HG03025 (cell line): ENCODE data around the gene OBP2A.
"Not testable (repeated sequence)": the region's sequence is repeated elsewhere in the genome, so short reads cannot be mapped to it uniquely, and the experiment has no call there.

ENCODE experiments used
- ATAC-seq: cut with Tn5 transposase; IDR thresholded peaks from one replicate; pipeline ENCODE4 v1.9.1; 2021; ENCODE audit warnings: mild to moderate bottlenecking, moderate library complexity; ENCODE audit not compliant: unreplicated experiment, low FRiP score

The OBP2A gene, protein sequence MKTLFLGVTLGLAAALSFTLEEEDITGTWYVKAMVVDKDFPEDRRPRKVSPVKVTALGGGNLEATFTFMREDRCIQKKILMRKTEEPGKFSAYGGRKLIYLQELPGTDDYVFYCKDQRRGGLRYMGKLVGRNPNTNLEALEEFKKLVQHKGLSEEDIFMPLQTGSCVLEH

DNA sequence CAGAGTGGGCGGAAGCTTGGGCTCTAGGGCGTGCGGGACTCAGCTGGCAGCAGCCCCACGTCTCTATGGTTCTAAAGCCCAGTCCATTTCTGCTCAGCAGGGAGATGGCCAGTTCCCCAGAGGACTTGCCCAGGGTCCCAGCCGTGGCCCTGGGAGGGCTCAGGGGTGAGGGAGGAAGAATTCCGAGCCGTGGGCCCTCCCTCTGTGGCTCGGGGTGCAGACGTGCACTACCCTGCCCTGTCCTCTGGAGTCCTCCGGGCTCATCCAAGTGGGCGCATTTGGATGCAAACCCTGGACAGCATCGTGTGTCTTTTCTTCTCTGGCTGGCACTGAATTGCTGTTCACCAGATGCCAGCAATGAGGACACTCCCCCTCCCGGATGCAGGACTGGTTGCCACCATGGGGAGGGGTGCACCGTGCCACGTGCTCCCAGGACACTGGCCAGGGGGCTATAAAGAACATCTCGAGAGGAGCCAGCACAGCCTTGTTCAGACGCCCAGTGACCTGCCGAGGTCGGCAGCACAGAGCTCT, at the start of gene OBP2A:
Gene OBP2A (plus strand): TSS at position 481 of the 531 bp plus-strand sequence. CDS start 55 bp downstream, outside the sequence.
- ATAC-seq: not testable (repeated sequence)

DNA sequence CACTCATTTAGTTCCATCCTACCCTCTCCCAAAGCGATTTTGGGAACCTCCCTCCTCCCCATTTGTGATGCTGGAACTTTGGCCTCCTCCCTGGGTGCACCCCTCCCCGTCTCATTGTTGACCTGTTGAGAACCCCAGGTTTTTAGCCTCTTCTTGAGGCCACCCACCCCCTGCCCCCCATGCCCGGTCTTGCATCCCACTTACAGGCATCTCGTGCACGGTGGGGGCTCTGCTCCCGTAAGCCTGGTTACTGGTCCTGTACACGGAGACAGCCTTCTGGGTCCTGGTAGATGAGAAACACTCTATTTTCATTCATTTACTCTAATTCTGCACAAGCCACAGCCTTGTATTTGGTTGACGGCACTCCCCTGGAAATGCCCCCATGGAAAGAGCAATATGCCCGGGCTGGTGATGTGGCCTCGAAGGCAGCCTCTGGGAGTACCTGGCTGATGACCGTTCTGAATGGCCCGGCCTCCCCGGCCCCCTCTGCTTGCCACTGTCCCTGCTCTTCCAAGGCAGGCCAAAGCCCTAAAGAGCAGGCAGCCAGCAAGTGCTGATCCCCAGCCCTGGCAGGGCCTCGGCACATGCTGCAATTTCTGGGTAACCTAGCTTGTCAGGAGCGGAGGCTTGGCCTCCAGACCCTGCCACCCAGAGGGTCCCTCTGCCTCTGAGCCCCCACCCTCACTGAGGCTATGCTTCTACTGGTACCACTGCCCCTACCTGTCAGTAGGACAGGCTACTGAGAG, 47.4 kb upstream of the OBP2A start:
- ATAC-seq: no peak

DNA sequence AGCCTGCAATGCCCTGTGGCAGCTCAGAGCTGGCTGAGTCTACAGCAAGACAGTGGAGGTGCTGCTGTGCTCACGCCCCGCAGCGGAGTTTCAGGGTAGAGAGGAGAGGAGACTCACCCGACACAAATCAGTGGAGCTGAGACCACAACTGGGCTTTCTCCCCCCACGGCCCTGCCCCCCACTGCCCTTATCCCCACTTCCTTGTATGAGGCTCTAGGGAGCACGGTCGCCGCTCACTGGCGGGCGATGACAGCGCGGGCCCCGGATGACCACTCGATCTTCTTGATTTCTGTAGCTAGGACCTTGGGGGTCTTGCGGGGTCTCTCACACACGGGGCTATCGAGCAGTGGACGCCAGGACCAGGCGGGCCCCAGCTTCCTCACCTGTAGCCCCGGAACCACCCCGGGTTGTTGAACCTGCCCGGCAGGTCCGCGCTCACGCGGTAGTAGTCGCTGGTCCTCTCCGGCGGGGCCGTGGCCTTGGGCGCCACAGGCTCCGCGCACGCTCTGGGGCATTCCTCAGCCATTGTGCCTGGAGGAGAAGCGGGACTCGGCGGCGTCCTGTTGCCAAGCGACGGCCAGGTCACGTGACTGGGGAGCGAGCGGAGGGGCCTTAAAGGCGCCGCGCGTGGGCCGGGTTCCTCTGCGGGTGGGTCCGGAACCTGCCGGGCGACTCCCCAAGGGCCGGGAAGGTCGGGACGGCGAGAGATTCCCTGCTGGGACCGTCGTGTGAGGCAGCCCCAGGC, 46.4 kb upstream of the OBP2A start:
- ATAC-seq: no peak

DNA sequence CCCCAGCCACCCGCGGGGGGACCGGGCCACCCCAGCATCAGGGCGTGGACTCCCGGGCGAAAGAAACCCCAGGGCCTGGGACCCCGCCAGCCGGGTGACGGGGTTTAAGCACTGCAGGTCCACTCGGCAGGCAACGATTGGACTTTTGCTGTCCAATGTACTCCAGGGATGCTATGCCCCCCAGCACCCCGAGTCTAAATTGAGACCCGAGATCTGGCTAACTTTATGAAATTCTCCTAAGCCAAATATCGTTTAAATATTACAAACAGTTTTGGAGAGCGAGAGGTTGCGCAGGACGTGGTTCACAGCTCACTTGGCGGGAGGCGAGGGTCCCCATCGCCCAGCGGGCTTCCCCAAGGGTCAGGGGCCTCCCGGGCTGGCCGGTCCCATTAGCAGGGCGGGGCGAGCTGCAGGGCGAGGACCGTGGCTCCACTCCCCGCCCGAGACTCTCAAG, 45.8 kb upstream of the OBP2A start:
- ATAC-seq: no peak

DNA sequence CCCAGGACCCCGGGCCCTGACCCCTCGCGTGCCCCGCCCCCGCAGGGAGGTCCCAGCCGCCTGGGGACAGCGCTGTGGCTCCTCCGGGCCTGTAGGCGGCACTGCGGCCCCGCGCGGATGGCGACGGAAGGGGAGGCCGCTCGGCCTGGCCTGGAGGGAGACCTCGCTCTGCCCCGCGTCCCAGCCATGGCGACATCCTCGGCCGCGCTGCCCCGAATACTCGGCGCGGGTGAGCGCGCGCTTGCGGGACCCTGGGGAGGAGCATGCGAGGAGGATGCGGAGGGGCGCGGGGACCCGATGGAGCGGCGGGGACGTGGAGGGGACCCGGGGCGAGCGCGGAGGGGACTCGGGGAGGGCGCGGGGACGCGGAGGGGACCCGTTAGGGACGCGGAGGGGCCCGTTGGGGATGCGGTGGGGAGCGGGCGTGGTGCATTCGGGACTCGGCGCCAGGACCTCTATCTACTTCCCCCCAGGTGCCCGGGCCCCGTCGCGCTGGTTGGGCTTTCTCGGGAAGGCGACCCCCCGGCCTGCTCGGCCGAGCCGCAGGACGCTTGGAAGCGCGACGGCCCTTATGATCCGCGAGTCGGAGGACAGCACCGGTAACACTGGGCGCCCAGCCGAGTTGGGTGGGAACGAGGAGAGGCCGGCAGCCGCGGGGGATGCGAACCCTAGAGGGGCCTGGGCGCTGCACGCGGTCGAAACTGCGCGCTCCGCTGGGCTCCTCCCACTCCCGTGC, 45.2 kb upstream of the OBP2A start, which contains the start of gene MRPS2:
Gene MRPS2 (plus strand): TSS at position 158 of the 736 bp plus-strand sequence. CDS start 29 bp downstream, at position 187.
- peak; percentile 68 for ATAC-seq

DNA sequence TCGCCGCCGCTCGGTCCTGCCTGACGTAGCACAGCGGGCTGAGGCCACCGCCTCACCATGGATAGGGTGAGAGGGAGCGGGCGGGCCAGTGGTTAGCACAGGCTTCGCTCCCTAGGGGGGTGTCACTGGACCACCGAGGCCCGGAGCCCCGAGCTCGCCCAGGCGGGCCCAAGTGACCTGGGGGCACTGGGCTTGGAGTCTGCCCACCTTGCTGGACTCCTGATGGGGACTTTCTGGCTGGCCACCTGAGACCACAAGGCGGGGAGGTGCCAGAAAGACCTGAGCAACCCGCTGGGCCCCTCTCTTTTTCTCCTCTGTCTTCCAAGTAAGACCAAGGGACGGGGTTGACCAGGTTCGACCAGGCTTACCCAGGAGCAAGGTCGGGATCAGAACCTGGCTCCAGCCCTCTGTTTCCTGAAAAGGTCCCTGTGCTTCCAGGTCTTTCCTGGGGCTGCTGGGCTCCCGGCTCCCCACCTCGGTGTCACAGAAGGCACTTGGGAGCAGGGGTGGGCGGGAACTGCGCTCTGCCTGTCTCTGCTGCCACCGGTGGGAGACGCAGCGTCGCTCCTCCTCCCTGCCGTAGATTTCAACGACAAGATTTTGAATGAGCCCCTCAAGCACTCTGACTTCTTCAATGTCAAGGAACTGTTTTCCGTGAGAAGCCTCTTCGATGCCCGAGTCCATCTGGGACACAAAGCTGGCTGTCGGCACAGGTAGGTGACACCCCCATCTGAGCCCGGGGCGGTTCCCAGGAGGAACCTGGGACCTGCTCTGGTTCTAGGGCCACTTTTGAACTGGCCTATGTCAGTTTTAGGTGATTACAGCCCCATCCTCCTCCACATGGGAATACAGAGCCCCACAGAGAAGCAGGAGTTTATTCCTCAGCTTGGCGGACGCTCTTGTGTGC, 44.4 kb upstream of the OBP2A start:
- no peak for ATAC-seq

DNA sequence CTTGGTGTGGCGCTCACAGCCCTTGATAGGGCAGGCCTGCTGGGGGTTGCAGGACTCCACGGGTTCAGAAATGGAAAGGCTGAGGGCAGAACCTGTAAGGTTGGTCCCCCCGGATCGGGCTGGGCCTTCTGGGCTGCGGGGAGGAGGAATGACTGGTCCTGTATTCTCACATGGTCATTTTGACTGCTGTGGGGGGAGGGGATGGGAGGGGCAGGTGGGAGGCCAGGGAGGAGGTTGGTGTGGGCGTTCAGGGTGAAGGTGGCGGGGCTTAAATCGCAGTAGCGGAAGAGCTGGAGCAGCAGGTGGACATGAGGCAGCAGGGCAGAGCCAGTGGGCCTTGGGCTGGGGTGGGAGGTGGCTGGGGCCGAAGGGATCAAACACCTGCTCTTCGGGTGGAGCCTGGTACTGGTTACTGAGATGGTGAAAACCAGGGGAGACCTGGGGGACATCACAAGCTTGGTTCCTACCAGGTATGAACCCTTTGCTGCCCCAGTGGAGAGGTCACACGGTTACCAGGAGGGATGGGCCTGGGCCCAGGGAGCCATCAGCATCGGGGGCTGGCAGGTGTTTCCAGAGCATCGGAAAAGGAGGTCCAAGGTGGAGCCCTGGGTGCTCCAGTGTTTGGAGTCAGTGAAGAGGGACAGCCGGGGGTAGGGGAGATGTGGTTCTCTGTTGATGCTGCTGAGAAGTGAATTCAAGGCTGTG, 43.6 kb upstream of the OBP2A start:
- ATAC-seq: no peak

DNA sequence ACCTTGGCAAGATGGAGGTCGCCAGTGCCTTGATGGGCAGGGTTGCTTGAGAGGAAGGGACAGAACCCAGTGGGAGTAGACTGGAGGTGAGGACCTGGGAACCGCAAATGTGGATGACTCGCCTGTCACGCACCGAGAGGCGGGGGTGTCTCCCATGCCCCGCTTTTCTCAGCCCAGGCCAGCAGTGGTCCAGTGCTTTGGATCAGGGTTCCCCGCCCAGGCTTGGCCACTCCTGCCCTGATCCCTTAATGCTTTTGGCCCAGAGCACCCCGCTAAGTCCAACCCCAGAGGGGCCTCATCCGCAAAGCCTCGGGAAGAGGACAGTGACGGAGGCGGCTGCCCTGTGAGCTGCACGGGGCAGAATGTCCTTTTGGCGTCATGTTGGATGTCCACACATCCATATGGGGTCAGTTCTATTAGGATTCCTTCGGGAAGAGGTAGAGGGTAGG, 43.0 kb upstream of the OBP2A start:
- ATAC-seq: no peak

DNA sequence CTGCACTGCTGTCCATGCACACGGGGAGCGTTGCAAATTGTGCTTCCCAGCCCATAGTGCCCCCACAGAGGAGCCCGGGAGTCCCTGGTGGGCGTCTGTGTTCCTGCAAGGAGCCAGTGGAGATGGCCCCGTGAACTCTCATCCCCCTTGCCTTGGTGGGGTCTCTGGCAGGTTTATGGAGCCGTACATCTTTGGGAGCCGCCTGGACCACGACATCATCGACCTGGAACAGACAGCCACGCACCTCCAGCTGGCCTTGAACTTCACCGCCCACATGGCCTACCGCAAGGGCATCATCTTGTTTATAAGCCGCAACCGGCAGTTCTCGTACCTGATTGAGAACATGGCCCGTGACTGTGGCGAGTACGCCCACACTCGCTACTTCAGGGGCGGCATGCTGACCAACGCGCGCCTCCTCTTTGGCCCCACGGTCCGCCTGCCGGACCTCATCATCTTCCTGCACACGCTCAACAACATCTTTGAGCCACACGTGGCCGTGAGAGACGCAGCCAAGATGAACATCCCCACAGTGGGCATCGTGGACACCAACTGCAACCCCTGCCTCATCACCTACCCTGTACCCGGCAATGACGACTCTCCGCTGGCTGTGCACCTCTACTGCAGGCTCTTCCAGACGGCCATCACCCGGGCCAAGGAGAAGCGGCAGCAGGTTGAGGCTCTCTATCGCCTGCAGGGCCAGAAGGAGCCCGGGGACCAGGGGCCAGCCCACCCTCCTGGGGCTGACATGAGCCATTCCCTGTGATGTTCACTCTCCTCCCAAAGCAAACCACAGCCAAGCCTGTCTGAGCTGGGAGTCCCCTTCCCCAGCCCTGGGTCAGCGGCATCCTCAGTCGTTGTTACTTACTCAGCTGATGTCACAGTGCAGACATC, 42.3 kb upstream of the OBP2A start:
- ATAC-seq: no peak

DNA sequence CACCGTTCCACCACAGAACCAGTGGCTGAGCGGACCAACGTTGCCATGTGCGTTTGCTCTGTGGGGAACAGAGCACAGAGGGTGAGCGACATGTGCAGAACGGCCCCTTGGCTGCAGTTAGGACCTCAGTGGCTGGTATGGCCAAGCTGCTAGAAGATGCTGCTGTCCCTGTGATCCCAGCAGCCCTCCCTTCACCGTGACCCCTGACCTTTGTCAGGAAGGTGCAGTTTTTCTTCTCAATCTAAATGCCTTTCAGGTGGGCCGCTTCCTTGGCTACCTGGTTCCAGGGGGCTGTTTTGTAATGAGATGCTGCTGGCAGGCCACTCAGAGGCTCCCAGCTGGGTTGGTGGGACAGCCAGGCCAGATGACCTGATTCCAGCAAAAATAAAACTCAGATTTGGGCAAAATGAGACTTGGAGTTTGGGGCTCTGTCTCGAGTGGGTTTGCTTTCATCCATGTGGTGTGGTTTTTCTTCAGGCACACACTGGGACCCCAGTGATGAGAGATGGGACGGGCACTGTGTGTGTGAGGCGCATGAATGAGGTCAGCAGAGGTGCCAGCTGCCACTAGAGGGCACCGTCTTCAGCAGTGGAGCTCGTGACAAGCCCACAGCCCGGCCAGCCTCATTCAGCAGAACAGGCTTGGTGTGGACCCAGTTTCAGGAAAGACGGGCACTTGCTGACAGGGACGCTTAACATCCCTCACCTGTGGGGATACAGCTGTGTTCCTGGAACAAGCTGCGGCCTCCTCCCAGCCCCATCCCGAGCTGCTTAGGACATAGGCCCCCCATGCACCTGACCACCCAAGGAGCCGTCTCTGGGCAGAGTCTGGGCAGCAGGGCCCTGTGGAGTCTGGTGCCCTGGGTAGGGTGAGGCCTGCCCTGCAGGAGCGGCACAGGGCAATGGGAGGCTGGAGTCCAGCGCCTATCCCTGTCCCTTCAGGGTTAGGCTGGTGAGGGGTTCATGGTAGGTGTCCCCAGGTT, 41.4 kb upstream of the OBP2A start:
- no peak for ATAC-seq

DNA sequence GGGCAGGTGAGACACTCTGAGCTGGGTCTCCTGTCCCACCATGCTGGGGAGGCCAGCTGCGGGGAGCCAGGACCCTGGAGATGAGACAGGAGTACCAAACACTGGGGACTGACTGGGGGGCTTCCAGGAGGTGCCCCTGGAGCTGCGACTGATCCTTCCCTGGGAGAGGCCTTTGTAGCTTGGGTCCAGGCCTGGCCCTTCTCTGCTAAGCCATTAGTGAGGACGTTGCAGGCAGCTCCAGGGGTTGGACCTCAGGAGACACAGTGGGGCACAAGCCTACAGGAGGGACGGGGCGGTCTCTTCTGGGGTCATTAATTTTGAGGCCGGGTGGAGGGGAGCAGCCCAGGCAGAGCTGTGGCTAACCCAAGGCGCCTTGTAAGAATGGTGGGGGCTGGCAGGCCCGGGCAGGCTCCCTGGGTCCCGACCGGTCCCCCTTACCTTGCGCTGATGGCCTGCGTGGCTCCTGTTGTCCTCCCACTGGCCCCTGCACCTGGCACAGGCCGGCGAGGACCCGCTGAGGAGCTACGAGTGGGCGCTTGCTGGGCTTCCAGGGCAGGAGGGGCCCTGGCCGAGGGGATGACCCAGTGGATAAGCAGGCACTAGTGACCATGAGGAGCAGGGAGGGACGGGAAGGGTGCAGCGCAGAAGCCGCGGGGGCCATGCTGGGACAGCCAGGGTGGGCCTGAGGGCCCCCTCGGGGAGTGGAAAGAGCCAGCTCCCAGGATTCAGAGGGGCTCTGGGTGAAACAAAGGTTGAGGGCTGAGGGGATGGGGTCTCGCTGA, 40.3 kb upstream of the OBP2A start:
- no peak for ATAC-seq

DNA sequence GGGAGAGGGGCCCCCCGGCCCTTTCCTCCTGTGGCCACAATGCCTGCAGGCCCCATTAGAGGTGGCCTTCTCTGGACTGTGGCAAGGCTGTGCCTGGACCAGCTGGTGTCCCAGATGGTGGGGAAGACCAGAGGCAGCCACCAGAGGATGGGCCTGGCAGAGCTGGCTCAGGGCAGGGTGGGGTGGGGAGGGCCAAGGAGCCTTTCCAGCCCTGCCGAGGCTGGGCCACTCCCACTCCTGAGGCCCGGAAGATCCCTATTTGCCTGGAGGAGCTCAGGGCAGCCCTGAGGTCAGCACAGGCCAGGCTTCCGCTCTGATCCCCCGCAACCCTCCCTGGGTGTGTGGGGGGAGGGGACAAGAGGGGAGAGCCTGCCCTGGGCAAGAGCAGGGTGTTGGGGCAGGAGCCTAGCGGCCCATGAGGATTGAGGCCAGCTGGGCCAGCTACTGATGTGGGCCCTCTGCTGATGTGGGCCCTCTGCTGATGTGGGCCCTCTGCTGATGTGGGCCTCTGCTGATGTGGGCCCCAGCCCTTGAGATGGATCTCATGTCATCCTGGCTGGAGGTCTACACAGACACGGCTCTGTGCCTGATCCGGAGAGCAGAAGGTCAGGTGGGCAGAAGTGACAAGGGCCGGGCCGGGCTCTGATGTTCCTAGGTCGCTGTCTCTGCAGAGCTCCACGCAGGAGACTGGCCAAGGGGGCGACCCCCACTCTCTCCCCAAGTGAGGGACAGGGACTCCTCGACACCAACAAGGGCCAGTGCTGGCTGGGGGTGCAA, 39.4 kb upstream of the OBP2A start:
- no peak for ATAC-seq

DNA sequence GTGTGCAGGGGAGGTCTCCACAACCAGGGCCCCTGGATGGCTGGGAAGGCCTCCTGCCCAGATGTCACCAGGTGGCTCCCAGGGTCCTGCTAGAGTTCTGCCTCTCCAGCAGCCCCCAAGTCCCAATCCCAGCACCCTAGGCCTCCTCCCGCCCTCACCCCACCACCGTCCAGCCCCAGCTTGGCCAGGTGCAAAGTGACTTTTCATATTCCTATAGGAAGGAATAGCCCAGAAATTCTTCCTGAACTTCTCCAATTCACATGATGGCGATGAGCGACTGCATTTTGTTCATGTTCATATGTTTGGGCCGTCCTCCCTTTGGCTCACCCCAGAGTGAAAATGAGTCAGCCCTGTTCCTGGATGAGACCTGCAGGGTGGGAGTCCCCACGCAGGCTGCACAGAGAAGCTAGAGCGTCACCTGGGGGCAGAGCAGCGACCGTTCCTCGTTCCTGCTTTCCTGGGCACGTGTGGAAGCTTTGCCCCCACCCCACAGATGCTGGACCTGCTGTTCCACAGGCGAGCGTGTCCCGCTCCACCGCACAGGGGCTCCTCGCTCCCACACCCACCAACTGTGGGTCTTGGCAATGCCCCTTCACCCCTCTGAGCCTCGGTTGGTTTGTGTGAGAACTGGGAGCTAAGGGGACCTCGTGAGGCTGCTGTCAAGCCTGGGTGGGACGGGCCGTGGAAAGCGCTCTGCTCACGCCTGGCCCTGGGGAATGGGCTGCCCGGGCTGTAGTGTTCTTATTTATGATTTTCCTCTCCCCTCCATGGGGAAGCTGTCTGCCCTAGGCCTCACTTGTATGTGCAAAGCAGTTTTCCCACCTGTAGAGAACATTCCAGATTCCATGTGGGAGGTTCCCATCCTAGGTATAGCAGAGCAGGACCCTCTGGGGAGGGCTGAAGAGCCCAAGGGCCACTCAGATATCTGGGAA, 38.6 kb upstream of the OBP2A start:
- ATAC-seq: no peak

DNA sequence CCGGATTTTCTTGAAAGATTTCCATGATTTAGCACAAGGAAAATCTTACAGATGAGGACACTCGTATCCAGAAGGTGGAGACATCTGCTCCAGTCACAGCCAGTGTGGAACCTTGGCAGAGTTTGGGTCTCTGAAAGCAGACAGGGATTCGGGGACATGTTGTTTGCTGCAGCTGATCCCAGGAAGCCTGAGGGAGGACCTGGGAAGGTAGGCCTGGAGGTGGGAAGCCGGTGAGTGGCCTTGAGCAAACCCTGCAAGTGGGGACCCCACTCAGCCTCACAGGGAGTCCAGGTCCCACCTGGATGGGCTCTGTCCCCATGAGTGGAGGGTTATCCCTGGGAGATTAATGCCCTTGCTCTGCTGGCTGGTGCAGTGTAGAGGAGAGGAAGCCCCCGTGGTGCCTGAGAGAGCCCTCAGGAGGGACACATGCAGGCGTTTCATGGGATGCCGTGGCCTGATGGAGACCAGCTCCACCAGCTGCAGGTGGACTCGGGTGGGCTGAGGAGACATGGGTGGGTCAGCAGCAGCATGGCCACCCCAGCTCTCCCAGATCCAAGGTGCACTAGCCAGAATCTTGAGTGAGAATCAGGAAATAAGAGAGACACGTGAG, 37.6 kb upstream of the OBP2A start:
- no peak for ATAC-seq
